ENCODE measurements around the gene EMILIN1. TPM values are rescaled to one million over a fixed set of nuclear protein-coding genes. Genes with fewer than 3 reads are reported as not detected.
A peak's percentile ranks its signal among the peaks of the same experiment; 100 is the strongest.

EMILIN1 gene
- total RNA-seq, 2 donors from 2014 or later = 231 to 309 TPM

GRCh38 chr2:27050281-27050995 is 28.0 kb upstream of the EMILIN1 start:
- Histone ChIP-seq H3K9me3 (no peaks in the 10 kb centered on the region), H3K27me3 (replicated peaks; ENCODE audit: insufficient read depth) (no peaks in the 10 kb centered on the region), H3K36me3 (peaks cover 12% of the 10 kb centered on the region), H3K27ac (peak overlapping the region; percentile 80 to 87), H3K4me1 (ENCODE audit: control insufficient read depth in 1 of 2, low read depth in 2 of 2) (peaks cover 5 to 15% of the 10 kb centered on the region in 2 donors), H3K4me3 (peak overlapping the region; percentile 89)
- peak; percentile 62 for TF ChIP-seq CTCF (IDR thresholded peaks at IDR 0.05)
- peak; percentile 88 for ATAC-seq (ENCODE audit: insufficient number of reproducible peaks, low FRiP score, low read depth)
- DNase-seq (ENCODE audit: low spot score) = peak; percentile 65

- DNase-seq (ENCODE audit: low spot score) = peak; percentile 87
- H3K36me3 ChIP-seq = peaks cover 19% of the 10 kb centered on the region
- H3K4me1 ChIP-seq (ENCODE audit: control insufficient read depth in 1 of 2, low read depth in 2 of 2) = peaks cover 5 to 15% of the 10 kb centered on the region in 2 donors
- peak; percentile 65 for ATAC-seq (ENCODE audit: insufficient number of reproducible peaks, low FRiP score, low read depth)
- H3K27me3 ChIP-seq (replicated peaks; ENCODE audit: insufficient read depth) = no peaks in the 10 kb centered on the region
- no peak for TF ChIP-seq CTCF (IDR thresholded peaks at IDR 0.05)
- no peaks in the 10 kb centered on the region for H3K9me3 ChIP-seq
- peak within 1 kb of the TSS; percentile 80 to 87 for H3K27ac ChIP-seq
- peak within 1 kb of the TSS; percentile 89 for H3K4me3 ChIP-seq
Measured at GRCh38 chr2:27050996-27051901, 27.2 kb upstream of the EMILIN1 start, which contains the start of gene AGBL5. TSS of gene AGBL5 (plus strand) at chr2:27051668. CDS start at chr2:27052959, 1,291 bp downstream.

GRCh38 chr2:27051902-27052645 is 26.3 kb upstream of the EMILIN1 start:
- Histone ChIP-seq H3K9me3 (no peaks in the 10 kb centered on the region), H3K4me3 (peak overlapping the region; percentile 89), H3K36me3 (peaks cover 26% of the 10 kb centered on the region), H3K4me1 (ENCODE audit: control insufficient read depth in 1 of 2, low read depth in 2 of 2) (peaks cover 5 to 15% of the 10 kb centered on the region in 2 donors), H3K27ac (peak overlapping the region; percentile 80 to 87), H3K27me3 (replicated peaks; ENCODE audit: insufficient read depth) (no peaks in the 10 kb centered on the region)
- ATAC-seq (ENCODE audit: insufficient number of reproducible peaks, low FRiP score, low read depth) (no peak), DNase-seq (ENCODE audit: low spot score) (no peak)
- no peak for TF ChIP-seq CTCF (IDR thresholded peaks at IDR 0.05)

DNA sequence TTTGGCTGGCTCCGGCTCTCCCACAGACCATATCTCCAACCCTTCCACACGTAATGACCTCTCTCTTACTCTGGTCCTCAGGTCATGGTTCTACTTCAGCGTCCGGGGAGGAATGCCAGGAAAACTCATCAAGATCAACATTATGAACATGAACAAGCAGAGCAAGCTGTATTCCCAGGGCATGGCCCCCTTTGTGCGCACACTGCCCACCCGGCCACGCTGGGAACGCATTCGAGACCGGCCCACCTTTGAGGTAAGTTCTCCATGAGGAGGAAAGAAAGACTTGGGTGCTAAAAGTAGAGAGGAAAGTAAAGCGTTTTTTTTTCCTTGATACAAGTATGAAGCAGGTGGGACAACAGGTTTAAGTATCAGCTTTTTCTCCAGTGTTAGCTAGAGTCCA is 25.1 kb upstream of the EMILIN1 start:
- Histone ChIP-seq H3K27ac (no peak overlapping the region), H3K27me3 (replicated peaks; ENCODE audit: insufficient read depth) (no peaks in the 10 kb centered on the region), H3K9me3 (no peaks in the 10 kb centered on the region), H3K4me3 (no peak overlapping the region), H3K36me3 (peaks cover 29% of the 10 kb centered on the region), H3K4me1 (ENCODE audit: control insufficient read depth in 1 of 2, low read depth in 2 of 2) (peaks cover 5 to 15% of the 10 kb centered on the region in 2 donors)
- ATAC-seq (ENCODE audit: insufficient number of reproducible peaks, low FRiP score, low read depth) = no peak
- TF ChIP-seq CTCF (IDR thresholded peaks at IDR 0.05) = no peak
- no peak for DNase-seq (ENCODE audit: low spot score)
